Measurements from ENCODE around the gene PIGH.

DNA sequence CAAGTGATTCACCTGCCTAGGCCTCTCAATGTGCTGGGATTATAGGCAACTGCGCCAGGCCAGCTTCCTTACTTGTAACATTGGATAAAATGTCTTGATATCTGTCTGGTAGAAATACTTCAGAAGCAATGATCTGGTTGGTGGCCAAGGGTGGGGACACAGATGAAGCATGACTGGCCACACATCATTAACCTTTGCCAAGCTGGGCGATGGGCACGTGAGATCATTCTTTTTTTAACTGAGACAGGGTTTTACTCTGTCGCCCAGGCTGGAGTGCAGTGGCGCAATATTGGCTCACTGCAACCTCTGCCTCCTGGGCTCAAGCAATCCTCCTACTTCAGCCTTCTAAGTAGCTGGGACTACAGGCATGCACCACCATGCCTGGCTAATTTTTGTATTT lies 35.8 kb downstream of the PIGH start:
- TF ChIP-seq ETV6 (CRISPR knock-in tag; conservative IDR thresholded peaks at IDR 0.05) (no peak), EZH2 (conservative IDR thresholded peaks at IDR 0.05; ENCODE audit: low read depth, low read length) (no peak), MAFK (conservative IDR thresholded peaks at IDR 0.05 in 1 of 2, IDR thresholded peaks at IDR 0.05 in 1 of 2; ENCODE audit: low read length in 2 of 2) (no peak), POLR2A (IDR thresholded peaks at IDR 0.05; ENCODE audit: insufficient read depth in 1 of 2, low read depth in 2 of 2, low read length in 2 of 2) (no peak), ZNF24 (IDR thresholded peaks at IDR 0.05) (no peak), ZNF274 (CRISPR knock-in tag; IDR thresholded peaks at IDR 0.05) (no peak), ELF1 (CRISPR knock-in tag; IDR thresholded peaks at IDR 0.05) (no peak), EED (CRISPR knock-in tag; IDR thresholded peaks at IDR 0.05) (no peak), ZNF549 (CRISPR knock-in tag; IDR thresholded peaks at IDR 0.05) (no peak), BHLHE40 (IDR thresholded peaks at IDR 0.05; ENCODE audit: low read length) (no peak), SNAPC2 (CRISPR knock-in tag; IDR thresholded peaks at IDR 0.05) (no peak), SP1 (IDR thresholded peaks at IDR 0.05) (no peak), SP1 (CRISPR knock-in tag; IDR thresholded peaks at IDR 0.05) (no peak), HDAC1 (CRISPR knock-in tag; IDR thresholded peaks at IDR 0.05) (no peak)
- TF ChIP-seq, protein P1, sequence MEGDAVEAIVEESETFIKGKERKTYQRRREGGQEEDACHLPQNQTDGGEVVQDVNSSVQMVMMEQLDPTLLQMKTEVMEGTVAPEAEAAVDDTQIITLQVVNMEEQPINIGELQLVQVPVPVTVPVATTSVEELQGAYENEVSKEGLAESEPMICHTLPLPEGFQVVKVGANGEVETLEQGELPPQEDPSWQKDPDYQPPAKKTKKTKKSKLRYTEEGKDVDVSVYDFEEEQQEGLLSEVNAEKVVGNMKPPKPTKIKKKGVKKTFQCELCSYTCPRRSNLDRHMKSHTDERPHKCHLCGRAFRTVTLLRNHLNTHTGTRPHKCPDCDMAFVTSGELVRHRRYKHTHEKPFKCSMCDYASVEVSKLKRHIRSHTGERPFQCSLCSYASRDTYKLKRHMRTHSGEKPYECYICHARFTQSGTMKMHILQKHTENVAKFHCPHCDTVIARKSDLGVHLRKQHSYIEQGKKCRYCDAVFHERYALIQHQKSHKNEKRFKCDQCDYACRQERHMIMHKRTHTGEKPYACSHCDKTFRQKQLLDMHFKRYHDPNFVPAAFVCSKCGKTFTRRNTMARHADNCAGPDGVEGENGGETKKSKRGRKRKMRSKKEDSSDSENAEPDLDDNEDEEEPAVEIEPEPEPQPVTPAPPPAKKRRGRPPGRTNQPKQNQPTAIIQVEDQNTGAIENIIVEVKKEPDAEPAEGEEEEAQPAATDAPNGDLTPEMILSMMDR (CRISPR knock-in tag; IDR thresholded peaks at IDR 0.05), result no peak

All from HepG2 (cell line).